Right renal pelvis (tissue), 4 donors: Measurements from ENCODE around the gene GRK5. TPM values are rescaled to one million over a fixed set of nuclear protein-coding genes. Genes with fewer than 3 reads are reported as not detected.

ENCODE experiments used
- DNase-seq, 4 donors: peaks; one replicate each; pipeline ENCODE4 v3.0.0-alpha.2; 2013; ENCODE audit warnings: low read depth in 4 of 4, low spot score in 3 of 4, missing footprints in 1 of 4
- polyA plus RNA-seq, 4 donors: library from polyadenylated mRNA; unstranded; fragments of 120-200 nt; gene quantifications; one replicate each; pipeline ENCODE4 v1.2.1, GENCODE V29; 2013; ENCODE audit not compliant: insufficient read length in 4 of 4

The GRK5 gene
- polyA plus RNA-seq, 4 donors, result 16.9 to 20.1 (median 18.5) TPM

GRCh38 chr10:119335671-119336353 lies 128.4 kb downstream of the GRK5 start:
- DNase-seq, result no peak

GRCh38 chr10:119336599-119336998 lies 129.2 kb downstream of the GRK5 start:
- DNase-seq, result no peak

GRCh38 chr10:119337223-119337622 lies 129.9 kb downstream of the GRK5 start:
- DNase-seq, result no peak

GRCh38 chr10:119337796-119338432 lies 130.5 kb downstream of the GRK5 start:
- DNase-seq, result no peak

- no peak for DNase-seq
Observed at GRCh38 chr10:119339109-119339508, 131.7 kb downstream of the GRK5 start.

- no peak for DNase-seq
Observed at GRCh38 chr10:119340893-119341458, 133.6 kb downstream of the GRK5 start.

GRCh38 chr10:119341459-119342301 lies 134.3 kb downstream of the GRK5 start:
- peak in 3 of 4 donors; percentile 42 to 51 (median 47) for DNase-seq

- no peak for DNase-seq
Observed at GRCh38 chr10:119342335-119342734, 135.0 kb downstream of the GRK5 start.

- DNase-seq, result no peak
Observed at GRCh38 chr10:119343011-119343601, 135.7 kb downstream of the GRK5 start.

GRCh38 chr10:119344381-119344780 lies 137.0 kb downstream of the GRK5 start:
- DNase-seq, result no peak

GRCh38 chr10:119346095-119346832 lies 138.9 kb downstream of the GRK5 start:
- DNase-seq, result no peak

- DNase-seq, result no peak
Observed at GRCh38 chr10:119347181-119347974, 140.0 kb downstream of the GRK5 start.

- DNase-seq, result no peak
Observed at GRCh38 chr10:119348106-119348505, 140.7 kb downstream of the GRK5 start.

GRCh38 chr10:119348516-119349240 lies 141.3 kb downstream of the GRK5 start:
- DNase-seq, result no peak

GRCh38 chr10:119349341-119349740 lies 142.0 kb downstream of the GRK5 start:
- no peak for DNase-seq

- DNase-seq, result no peak
Observed at GRCh38 chr10:119349937-119350501, 142.6 kb downstream of the GRK5 start.

- no peak for DNase-seq
Observed at GRCh38 chr10:119350502-119351097, 143.2 kb downstream of the GRK5 start.

GRCh38 chr10:119351189-119351588 lies 143.8 kb downstream of the GRK5 start:
- DNase-seq, result no peak
